ENCODE data around the gene KCTD21. TPM values are rescaled to one million over a fixed set of nuclear protein-coding genes. Genes with fewer than 3 reads are reported as not detected.

The KCTD21 gene
- total and polyA plus RNA-seq, 10 of the 15 experiments (the other 5 are each of a cell fraction or from before 2014, with no cell fraction given) = 0.63 to 5.4 (median 3.6) TPM

DNA sequence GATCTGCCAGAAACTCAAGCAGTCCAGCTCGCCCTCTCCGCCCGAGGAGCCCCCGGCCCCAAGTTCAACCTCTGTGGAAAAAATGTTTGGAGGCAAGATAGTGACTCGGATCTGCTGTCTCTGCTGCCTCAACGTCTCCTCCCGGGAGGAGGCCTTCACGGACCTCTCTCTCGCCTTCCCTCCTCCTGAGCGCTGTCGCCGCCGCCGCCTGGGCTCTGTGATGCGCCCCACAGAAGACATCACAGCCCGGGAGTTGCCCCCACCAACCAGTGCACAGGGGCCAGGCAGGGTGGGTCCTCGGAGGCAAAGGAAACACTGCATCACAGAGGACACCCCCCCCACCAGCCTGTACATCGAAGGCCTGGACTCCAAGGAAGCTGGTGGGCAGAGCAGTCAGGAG, 21.1 kb upstream of the KCTD21 start:
- H3K4me1 ChIP-seq (ENCODE audit: control insufficient read depth, insufficient read depth, low read length) = no peaks in the 10 kb centered on the region
- POLR2A ChIA-PET = no interaction called here
- TF ChIP-seq LARP7 (IDR thresholded peaks at IDR 0.05) (no peak), REST (IDR thresholded peaks at IDR 0.05; ENCODE audit: low read depth, low read length) (no peak), TCF7 (IDR thresholded peaks at IDR 0.05; ENCODE audit: borderline replicate concordance) (no peak), ASH2L (IDR thresholded peaks at IDR 0.05; ENCODE audit: borderline replicate concordance, low read depth) (no peak), ZBTB4 (CRISPR knock-in tag; IDR thresholded peaks at IDR 0.05) (no peak), NFIC (IDR thresholded peaks at IDR 0.05; ENCODE audit: low read depth, low read length) (no peak), USF2 (IDR thresholded peaks at IDR 0.05; ENCODE audit: borderline replicate concordance, low read depth, low read length) (no peak), ZNF217 (IDR thresholded peaks at IDR 0.05) (no peak), NBN (IDR thresholded peaks at IDR 0.05) (no peak), SMAD1 (IDR thresholded peaks at IDR 0.05; ENCODE audit: low read depth, partially characterized antibody) (no peak), NR2C1 (IDR thresholded peaks at IDR 0.05) (no peak), ZNF622 (IDR thresholded peaks at IDR 0.05) (no peak), ZNF24 (IDR thresholded peaks at IDR 0.05) (no peak), SKIL (IDR thresholded peaks at IDR 0.05; ENCODE audit: low read depth, poor library complexity, severe bottlenecking) (no peak)
- TF ChIP-seq, protein P1, sequence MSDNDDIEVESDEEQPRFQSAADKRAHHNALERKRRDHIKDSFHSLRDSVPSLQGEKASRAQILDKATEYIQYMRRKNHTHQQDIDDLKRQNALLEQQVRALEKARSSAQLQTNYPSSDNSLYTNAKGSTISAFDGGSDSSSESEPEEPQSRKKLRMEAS (IDR thresholded peaks at IDR 0.05; ENCODE audit: low read depth, low read length) = no peak

More for the DNA sequence above, 21.1 kb upstream of the KCTD21 start:
- Histone ChIP-seq H3K9ac (ENCODE audit: control insufficient read depth, insufficient read depth, low read length) (no peak overlapping the region), H3K9me3 (replicated peaks; ENCODE audit: control insufficient read depth, insufficient read depth, low read length) (no peaks in the 10 kb centered on the region), H3K27ac (ENCODE audit: control insufficient read depth, insufficient read depth) (no peak overlapping the region), H3K79me2 (ENCODE audit: control insufficient read depth, insufficient read depth, low read length) (no peaks in the 10 kb centered on the region), H2AFZ (ENCODE audit: control insufficient read depth, low read depth, low read length) (no peak overlapping the region), H3K4me2 (ENCODE audit: control insufficient read depth, insufficient read depth) (no peak overlapping the region), H3K27me3 (replicated peaks in 1 of 2; ENCODE audit: control insufficient read depth in 2 of 2, insufficient read depth in 2 of 2, low read length in 1 of 2) (no peaks in the 10 kb centered on the region), H3K4me3 (no peak overlapping the region), H3K36me3 (ENCODE audit: control insufficient read depth in 2 of 2, insufficient read depth in 2 of 2, low read length in 1 of 2) (no peaks in the 10 kb centered on the region; a peak in 3 of 4 replicates), H4K20me1 (ENCODE audit: control insufficient read depth, insufficient read depth) (no peaks in the 10 kb centered on the region)
- intact Hi-C loops (cut with micrococcal nuclease; ENCODE audit: unreplicated experiment) (no loop called here), in situ Hi-C loops (cut with MboI) (no loop called here)
- 84% methylated on average over 18 of the region's 18 CpGs for WGBS (ENCODE audit: insufficient coverage, insufficient replicate concordance, low lambda C conversion rate, missing lambda C conversion rate)
- no peak for ATAC-seq
- no peak for FAIRE-seq
- ChIA-PET CTCF (interaction anchor here (1.0 kb wide), 1 partner anchor 377 kb away, joined by 3 read pairs; no protein-coding TSS in a partner anchor), RAD21 (ENCODE audit: unreplicated experiment) (no interaction called here), SMC1A (ENCODE audit: uncharacterized antibody, unreplicated experiment) (no interaction called here)
- DNase-seq (ENCODE audit: low read depth, low spot score) = no peak
- no TSS peak for BruUV-seq (replicated peaks)

Measured in GM12878 (cell line).